Neural crest cell (in vitro differentiated cells): ENCODE results near the gene SEMA4A. TPM values are rescaled to one million over a fixed set of nuclear protein-coding genes. Genes with fewer than 3 reads are reported as not detected.

Experiments
- DNase-seq: peaks from one replicate; pipeline ENCODE4 v3.0.0; 2021; ENCODE audit warnings: low read depth, mixed read lengths, low spot score
- H3K27ac Mint-ChIP-seq: one replicate; pipeline ENCODE4 v1.8.0; 2021; ENCODE audit warnings: mild to moderate bottlenecking, mixed read lengths; ENCODE audit not compliant: unreplicated experiment
- H3K27me3 Mint-ChIP-seq: 2 replicates; pipeline ENCODE4 v1.8.0; 2021; ENCODE audit warnings: low read depth, mild to moderate bottlenecking, mixed read lengths
- H3K36me3 Mint-ChIP-seq: 2 replicates; pipeline ENCODE4 v1.8.0; 2021; ENCODE audit warnings: low read depth, mild to moderate bottlenecking, mixed read lengths
- H3K4me1 Mint-ChIP-seq: 2 replicates; pipeline ENCODE4 v1.8.0; 2021; ENCODE audit warnings: mixed read lengths
- H3K4me3 Mint-ChIP-seq: one replicate; pipeline ENCODE4 v1.8.0; 2021; ENCODE audit warnings: mild to moderate bottlenecking, mixed read lengths
- H3K9me3 Mint-ChIP-seq: 2 replicates; pipeline ENCODE4 v1.8.0; 2021; ENCODE audit warnings: mixed read lengths
- CTCF ChIP-seq: fragments of 200-600 bp; sonication (generic); conservative IDR thresholded peaks from 2 replicates; pipeline ENCODE4 v1.5.0; 2021; ENCODE audit warnings: antibody characterized with exemption, mild to moderate bottlenecking
- total RNA-seq: library from RNA; stranded (reverse); gene quantifications from 2 replicates; pipeline ENCODE4 v1.2.1, GENCODE V29; 2021

SEMA4A gene
- total RNA-seq, 1 donor from 2014 or later = 1.3 TPM

GRCh38 chr1:156157966-156158365, 4.6 kb downstream of the SEMA4A start:
- Mint-ChIP-seq H3K9me3 (no peaks in the 10 kb centered on the region), H3K4me3 (no peak overlapping the region), H3K27me3 (peaks cover 7% of the 10 kb centered on the region), H3K36me3 (no peaks in the 10 kb centered on the region), H3K27ac (no peak overlapping the region), H3K4me1 (peaks cover 13% of the 10 kb centered on the region)
- DNase-seq = no peak
- TF ChIP-seq CTCF = no peak

GRCh38 chr1:156160000-156160742, 6.8 kb downstream of the SEMA4A start:
- H3K36me3 Mint-ChIP-seq = no peaks in the 10 kb centered on the region
- no peak overlapping the region for H3K27ac Mint-ChIP-seq
- peaks cover 7% of the 10 kb centered on the region for H3K27me3 Mint-ChIP-seq
- H3K9me3 Mint-ChIP-seq = no peaks in the 10 kb centered on the region
- no peak for DNase-seq
- TF ChIP-seq CTCF = no peak
- peak overlapping the region; percentile 79 for H3K4me3 Mint-ChIP-seq
- H3K4me1 Mint-ChIP-seq = peaks cover 13% of the 10 kb centered on the region

GRCh38 chr1:156160743-156161171, 7.4 kb downstream of the SEMA4A start:
- Mint-ChIP-seq H3K4me1 (peaks cover 13% of the 10 kb centered on the region), H3K36me3 (no peaks in the 10 kb centered on the region), H3K27me3 (peaks cover 7% of the 10 kb centered on the region), H3K27ac (no peak overlapping the region), H3K9me3 (no peaks in the 10 kb centered on the region), H3K4me3 (peak overlapping the region; percentile 79)
- no peak for TF ChIP-seq CTCF
- DNase-seq = peak; percentile 66

- H3K27me3 Mint-ChIP-seq = peaks cover 4% of the 10 kb centered on the region
- H3K9me3 Mint-ChIP-seq = peaks cover 2% of the 10 kb centered on the region
- peaks cover 15% of the 10 kb centered on the region for H3K4me1 Mint-ChIP-seq
- TF ChIP-seq CTCF = no peak
- DNase-seq = no peak
- H3K36me3 Mint-ChIP-seq = peaks cover 1% of the 10 kb centered on the region
- no peak overlapping the region for H3K27ac Mint-ChIP-seq
- H3K4me3 Mint-ChIP-seq = peak overlapping the region; percentile 31
Observed at GRCh38 chr1:156162430-156163037, 9.1 kb downstream of the SEMA4A start.

GRCh38 chr1:156163712-156164111, 10.3 kb downstream of the SEMA4A start:
- no peak for DNase-seq

More at GRCh38 chr1:156163712-156164111, 10.3 kb downstream of the SEMA4A start:
- H3K27ac Mint-ChIP-seq = no peak overlapping the region
- H3K4me3 Mint-ChIP-seq = no peak overlapping the region
- peaks cover 5% of the 10 kb centered on the region for H3K9me3 Mint-ChIP-seq
- no peak for TF ChIP-seq CTCF
- no peaks in the 10 kb centered on the region for H3K27me3 Mint-ChIP-seq
- H3K36me3 Mint-ChIP-seq = peaks cover 2% of the 10 kb centered on the region
- H3K4me1 Mint-ChIP-seq = peaks cover 20% of the 10 kb centered on the region
